ENCODE data around the gene APLN.

- TF ChIP-seq, protein P1, sequence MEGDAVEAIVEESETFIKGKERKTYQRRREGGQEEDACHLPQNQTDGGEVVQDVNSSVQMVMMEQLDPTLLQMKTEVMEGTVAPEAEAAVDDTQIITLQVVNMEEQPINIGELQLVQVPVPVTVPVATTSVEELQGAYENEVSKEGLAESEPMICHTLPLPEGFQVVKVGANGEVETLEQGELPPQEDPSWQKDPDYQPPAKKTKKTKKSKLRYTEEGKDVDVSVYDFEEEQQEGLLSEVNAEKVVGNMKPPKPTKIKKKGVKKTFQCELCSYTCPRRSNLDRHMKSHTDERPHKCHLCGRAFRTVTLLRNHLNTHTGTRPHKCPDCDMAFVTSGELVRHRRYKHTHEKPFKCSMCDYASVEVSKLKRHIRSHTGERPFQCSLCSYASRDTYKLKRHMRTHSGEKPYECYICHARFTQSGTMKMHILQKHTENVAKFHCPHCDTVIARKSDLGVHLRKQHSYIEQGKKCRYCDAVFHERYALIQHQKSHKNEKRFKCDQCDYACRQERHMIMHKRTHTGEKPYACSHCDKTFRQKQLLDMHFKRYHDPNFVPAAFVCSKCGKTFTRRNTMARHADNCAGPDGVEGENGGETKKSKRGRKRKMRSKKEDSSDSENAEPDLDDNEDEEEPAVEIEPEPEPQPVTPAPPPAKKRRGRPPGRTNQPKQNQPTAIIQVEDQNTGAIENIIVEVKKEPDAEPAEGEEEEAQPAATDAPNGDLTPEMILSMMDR (IDR thresholded peaks at IDR 0.05; ENCODE audit: insufficient read depth, low read length): no peak
- TF ChIP-seq GABPA (IDR thresholded peaks at IDR 0.05; ENCODE audit: low read depth): no peak
These were observed 46.9 kb upstream of the APLN start for GRCh38 chrX:129701624-129702069.
